ENCODE measurements around the gene ARID4B.

DNA sequence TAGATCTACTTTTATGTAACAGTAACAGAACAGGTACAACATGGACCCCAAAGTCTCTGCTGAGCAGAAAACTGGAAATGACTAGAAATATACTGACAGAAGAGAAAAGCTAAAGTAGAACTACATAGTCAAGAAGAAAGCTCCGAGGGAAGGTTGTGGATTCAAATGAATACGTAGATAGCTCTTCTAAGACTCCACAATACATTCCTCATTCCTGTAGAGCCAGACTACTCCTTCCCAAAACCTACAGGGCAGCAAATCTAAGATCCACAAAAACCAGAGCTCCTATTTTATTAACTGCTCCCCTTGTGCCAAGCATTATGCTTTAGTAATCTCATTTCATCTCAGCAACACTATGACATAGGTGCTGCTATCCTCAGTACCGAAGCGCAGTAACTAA, 35.2 kb downstream of the ARID4B start:
- TF ChIP-seq, protein P1, sequence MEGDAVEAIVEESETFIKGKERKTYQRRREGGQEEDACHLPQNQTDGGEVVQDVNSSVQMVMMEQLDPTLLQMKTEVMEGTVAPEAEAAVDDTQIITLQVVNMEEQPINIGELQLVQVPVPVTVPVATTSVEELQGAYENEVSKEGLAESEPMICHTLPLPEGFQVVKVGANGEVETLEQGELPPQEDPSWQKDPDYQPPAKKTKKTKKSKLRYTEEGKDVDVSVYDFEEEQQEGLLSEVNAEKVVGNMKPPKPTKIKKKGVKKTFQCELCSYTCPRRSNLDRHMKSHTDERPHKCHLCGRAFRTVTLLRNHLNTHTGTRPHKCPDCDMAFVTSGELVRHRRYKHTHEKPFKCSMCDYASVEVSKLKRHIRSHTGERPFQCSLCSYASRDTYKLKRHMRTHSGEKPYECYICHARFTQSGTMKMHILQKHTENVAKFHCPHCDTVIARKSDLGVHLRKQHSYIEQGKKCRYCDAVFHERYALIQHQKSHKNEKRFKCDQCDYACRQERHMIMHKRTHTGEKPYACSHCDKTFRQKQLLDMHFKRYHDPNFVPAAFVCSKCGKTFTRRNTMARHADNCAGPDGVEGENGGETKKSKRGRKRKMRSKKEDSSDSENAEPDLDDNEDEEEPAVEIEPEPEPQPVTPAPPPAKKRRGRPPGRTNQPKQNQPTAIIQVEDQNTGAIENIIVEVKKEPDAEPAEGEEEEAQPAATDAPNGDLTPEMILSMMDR (IDR thresholded peaks at IDR 0.05; ENCODE audit: insufficient read depth, low read length, poor library complexity, severe bottlenecking), result no peak
- TF ChIP-seq EZH2phosphoT487 (conservative IDR thresholded peaks at IDR 0.05; ENCODE audit: low read length), result no peak
